ENCODE measurements around the gene NMNAT2.

The NMNAT2 gene

DNA sequence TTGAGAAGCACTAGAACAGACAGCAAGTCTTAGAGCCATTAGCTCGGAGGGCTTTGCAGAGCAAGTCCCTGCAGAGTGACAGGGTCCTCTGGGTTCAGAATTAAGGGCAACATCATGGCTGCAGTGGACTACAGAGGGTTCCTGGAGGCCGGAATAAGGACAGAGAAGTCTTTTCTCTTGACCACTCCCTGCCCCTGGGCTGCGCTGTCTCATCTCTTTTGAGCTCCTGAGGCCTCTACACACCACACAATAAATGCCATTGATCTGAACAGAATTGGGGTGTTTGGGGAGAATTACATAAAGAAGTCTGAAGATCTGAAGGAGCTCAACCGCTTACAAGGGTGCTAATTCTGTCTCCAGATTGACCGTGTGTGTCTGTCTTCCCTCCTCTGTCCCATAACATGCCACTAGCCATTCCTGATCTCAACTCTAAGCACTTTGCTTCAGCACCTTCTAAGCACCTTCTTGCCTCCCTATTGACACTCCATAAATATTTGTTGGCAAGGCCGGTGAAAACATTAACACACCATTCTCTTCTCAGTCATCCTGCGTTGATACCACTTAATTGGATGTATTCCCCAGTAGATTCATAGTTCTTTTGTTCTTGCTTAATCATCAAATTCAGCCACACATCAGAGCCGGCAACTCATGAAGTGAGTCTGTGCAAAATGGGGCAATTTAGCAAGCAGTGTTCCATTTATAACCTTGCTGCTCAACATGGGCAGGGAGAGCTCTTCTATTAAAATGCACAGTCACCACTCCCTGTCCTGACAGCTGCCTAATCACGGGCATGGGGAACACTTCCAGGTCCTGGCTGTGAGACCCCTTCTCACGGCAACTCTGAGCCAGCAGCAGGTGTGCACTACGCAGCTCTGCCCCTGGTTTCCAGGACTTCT lies 49.7 kb downstream of the NMNAT2 start:
- FAIRE-seq, result no peak
- no peak for DNase-seq (ENCODE audit: insufficient read length, low spot score)

DNA sequence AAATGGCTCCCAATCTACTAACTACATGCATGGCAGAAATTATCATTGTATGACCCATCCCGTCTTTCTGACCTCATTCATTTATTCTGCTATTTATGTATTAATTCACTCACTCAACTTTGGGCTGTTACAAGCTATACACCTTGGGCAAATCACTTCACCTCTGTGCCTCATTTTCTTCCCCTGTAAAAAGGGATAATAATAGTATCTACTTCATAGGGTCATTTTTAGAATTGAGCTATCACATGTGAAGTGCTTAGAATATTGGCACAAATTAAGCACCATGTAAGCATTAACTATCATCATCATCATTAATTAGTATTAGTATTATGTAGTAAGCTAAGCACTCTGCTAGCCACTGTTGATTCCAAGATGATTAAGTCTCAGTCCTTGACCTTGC lies 52.1 kb downstream of the NMNAT2 start:
- DNase-seq (ENCODE audit: insufficient read length, low spot score) (no peak), FAIRE-seq (no peak)

DNA sequence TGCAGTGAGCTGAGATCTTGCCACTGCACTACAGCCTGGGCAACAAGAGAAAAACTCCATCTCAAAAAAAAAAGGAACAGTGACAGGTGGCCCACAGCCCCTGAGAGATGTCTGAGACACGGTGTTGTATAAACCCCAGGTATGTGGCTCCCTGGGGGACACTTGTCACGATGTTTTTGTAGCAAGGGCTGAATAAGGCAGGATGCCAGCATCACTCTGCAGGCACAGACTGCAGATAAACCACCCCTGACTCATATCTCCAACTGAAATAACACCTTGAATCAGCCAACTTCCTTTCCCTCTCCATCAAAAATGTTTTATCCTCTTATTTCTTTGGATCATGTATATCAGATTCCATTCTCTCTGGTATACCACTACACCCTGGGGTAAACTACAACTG lies 52.5 kb downstream of the NMNAT2 start:
- DNase-seq (ENCODE audit: insufficient read length, low spot score) (no peak), FAIRE-seq (no peak)

DNA sequence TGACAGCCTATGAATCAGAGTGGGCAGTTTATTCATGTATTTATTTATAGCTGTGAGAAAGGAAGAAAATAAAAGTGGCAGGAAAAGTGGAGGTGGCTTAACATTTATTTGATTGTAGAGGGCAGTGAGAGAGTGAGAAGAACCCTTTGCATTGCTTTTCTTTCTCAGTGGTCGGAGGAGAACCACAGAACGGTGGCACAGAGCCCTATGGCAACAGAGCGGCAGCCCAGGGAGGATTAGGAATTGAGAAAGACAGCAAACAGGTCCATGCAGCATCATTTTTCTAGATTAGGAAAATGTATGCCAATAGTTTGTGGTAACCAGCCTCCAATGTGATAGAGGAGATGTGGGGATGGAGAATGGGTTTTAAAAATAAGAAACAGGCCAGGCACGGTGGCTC lies 53.1 kb downstream of the NMNAT2 start:
- no peak for FAIRE-seq

DNA sequence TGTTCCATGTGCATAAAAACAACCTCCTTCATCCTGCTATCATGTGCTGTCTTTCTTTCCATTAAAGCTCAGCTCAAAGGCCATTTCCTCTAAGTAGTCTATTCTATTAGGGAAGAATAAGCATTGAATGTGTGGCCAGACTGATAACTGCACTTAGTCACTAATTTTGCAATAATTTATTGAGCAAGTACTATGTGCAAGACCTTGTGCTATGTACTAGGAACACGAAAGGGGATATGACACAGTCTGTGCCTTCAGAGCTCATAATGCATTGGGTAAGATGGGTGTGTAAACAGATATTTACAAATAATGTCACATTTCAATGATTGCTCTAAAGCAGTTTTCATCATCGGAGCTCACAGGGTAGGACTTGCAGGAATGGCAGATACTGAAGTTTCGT lies 54.2 kb downstream of the NMNAT2 start:
- no peak for DNase-seq (ENCODE audit: insufficient read length, low spot score)
- no peak for FAIRE-seq

More for the DNA sequence above, 53.1 kb downstream of the NMNAT2 start:
- DNase-seq (ENCODE audit: insufficient read length, low spot score), result no peak

DNA sequence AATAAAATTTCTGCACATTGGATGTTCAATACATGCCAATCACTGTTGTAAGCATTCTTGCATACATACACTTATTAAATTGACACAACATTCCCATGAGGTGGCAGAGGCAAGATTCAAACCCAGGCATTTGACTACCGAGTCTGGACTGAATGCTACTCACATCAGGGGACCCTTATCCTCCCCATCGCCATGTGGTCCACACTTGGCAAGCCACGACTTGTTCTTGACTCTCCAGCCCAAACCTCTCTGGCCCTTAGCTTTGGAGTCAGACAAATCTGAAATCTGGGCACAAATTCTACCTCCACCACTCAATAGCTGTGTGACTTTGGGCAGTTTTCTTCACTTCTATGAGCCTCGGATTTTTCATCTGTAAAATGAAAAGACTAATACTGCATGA lies 57.1 kb downstream of the NMNAT2 start:
- FAIRE-seq (no peak), DNase-seq (ENCODE audit: insufficient read length, low spot score) (no peak)

DNA sequence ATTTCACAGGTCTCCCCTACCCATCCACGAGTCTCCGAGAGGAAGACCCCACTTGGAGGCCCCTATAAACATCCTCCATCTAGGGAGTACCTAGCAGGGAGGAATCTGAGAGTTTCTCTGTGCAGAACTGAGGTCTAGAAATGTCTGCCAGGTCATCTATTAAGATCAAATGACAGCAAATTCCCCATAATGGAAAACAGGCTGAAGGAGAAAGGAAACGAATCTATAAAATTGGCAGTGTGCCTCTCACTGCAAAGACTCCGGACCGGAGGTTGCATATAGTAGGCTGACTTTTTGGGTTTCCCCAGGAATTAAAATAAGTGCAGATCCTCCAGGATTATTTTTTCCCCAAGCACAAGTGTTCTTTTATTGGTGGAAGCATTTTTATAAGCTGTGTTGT lies 57.7 kb downstream of the NMNAT2 start:
- no peak for FAIRE-seq
- no peak for DNase-seq (ENCODE audit: insufficient read length, low spot score)

DNA sequence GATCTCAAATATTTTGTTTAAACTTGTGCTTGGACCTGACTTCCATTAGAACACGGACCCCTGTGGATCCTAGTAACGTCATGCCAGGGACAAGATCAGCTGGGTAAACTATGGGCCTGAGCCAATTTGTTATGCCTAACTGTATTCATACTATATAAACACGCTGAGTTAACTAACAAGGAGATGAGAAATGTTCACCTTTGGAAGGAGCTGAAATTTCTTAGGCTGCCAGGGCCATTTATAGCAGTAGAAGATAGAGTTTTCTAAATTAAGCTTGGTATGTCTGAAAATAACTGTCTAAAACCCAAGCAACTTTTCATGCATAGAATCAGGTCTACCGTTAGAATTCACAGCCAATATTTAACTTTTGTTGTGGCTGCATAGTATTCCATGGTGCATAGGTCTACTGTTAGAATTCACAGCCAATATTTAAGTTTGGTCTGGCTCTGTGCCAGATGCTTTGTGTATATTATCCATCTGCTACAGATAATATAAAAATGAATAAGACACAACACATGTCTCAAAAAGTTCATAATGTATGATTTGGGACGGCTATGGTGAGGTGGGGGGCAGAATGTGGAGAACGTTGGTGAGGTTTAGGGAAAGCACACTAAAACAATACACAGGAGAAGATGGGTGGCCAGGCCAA lies 61.5 kb downstream of the NMNAT2 start:
- no peak for FAIRE-seq

DNA sequence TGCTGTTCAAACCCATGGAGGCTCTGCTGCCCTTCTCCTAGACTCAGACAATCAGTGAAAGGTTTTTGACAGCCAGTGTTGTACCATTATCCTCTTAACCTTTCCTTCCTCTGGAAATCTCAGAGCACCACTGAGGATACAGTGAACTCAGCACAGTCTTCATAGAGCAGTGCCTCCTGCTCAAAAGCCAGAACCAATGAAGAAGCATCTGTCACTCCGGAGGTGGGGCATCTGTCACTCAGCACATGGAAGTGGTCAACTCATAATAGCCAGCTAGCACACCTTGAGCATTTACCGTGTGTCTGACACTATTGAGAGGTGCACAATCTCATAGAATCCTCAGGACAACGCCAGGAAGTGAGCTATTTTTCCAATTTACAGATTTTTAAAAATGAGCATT lies 62.4 kb downstream of the NMNAT2 start:
- no peak for FAIRE-seq
- no peak for DNase-seq (ENCODE audit: insufficient read length, low spot score)

More for the DNA sequence above, 61.5 kb downstream of the NMNAT2 start:
- DNase-seq (ENCODE audit: insufficient read length, low spot score), result no peak

DNA sequence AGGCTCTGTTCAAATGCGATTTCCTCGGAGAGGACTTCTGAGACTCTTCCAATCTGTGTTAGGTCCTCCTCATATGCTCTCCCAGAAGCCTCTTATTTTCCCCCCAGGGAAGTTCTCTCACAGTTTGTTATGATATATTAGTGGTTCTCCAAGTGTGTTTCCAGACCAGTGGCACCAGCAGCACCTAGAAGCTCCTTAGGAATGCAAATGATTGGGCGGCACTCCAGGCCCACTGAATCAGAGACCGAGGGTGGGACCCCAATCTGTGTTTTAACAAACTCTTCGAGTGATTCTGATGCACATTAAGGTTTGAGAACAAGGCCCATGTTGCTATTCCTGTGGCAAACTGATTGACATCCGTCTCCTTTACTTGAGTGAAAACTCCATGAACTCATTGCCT lies 63.0 kb downstream of the NMNAT2 start:
- DNase-seq (ENCODE audit: insufficient read length, low spot score), result no peak
- FAIRE-seq, result no peak

DNA sequence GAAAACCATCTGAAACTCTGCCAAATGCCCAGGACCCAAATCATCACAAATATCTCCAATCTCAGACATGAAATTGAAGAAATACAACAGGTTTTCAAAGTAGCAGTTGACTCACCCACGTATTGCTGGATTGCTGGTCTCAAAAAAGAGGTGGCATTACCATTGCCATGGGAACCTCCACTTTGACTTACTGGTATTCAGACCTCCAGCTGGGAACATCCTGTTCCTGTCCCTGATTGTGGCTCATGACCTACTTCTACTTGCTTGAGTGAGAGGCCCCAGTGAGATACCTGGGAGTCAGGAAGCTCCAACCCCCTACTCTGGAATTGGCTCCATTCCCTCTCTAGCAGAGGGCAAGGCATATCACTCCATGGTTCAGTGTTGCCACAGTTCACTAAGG lies 64.6 kb downstream of the NMNAT2 start:
- DNase-seq (ENCODE audit: insufficient read length, low spot score) (no peak), FAIRE-seq (no peak)

DNA sequence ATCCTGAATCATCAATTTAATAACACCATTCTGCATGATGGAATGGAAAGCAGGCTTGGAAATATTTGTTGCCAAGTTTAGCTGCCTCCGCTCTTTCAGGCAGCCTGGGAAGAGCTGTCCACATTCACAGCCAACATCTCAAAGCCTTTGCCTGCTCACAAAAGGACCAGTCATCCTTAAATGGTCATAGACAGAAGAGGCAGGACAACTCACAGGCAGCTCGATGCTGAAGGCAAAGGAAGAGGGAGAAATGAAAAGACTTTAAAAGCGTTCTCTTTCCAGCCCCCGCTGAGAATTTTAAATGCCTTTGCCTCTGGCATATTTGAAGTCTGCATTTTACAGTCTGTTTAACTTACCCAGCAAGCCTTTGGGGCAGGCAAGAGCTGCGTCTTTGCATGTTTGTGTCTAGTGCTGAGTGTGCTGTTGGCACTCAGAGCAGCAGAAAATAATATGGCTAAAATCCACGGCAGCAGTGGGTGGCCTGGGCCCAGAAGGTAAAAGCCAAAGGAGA lies 68.9 kb downstream of the NMNAT2 start:
- FAIRE-seq (no peak), DNase-seq (ENCODE audit: insufficient read length, low spot score) (no peak)

DNA sequence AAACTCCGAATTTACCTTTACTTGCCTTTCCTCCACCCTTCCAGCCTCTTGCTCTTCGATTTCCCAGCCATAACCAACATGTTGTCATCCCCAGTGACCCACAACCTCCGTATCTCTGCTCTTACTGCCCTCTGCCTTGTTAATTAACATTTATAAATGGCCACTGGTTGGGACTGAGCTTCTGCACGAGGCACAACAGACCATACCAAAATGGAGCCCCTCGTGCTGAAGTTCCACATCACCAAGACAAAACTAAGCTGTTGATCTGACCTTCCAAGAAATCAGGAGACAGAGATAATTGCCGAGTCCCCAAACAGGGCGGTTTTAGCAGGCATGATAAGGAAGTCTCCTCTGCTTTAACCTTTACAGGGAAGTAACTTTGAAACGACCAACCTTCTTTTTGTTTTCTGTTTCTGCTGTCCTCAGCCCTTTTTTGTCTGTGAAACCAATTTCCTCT lies 71.9 kb downstream of the NMNAT2 start:
- no peak for DNase-seq (ENCODE audit: insufficient read length, low spot score)

DNA sequence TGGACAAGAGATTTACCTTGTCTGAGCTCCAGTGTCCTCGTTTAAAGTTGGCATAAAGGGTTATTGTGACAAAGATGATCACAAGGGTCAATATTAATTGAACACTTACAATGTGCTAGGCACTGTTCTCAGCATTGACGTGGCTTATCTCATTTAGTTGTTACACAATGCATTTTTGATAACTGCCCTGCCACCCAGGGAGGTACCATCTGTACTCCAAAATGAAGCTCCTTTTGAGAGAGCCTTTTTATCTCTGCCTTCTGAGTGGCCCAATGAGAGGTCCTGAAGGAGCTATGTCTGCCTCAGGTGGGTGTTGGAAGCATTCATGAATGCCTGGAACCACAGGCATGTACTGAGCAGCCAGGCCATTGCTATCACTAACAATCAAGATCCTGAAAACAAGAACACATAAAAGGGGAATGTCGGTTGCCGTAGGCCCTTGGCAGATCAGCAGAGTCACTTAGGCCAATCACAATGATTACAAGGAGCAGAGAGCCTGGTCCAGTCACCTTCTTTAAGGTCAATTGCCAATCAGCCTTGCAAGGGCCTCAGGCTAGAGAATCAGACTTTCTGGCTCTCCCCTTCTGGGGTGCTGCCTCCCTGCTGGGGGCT lies 78.5 kb downstream of the NMNAT2 start:
- no peak for DNase-seq (ENCODE audit: insufficient read length, low spot score)
- no peak for FAIRE-seq

More for the DNA sequence above, 71.9 kb downstream of the NMNAT2 start:
- FAIRE-seq, result no peak

DNA sequence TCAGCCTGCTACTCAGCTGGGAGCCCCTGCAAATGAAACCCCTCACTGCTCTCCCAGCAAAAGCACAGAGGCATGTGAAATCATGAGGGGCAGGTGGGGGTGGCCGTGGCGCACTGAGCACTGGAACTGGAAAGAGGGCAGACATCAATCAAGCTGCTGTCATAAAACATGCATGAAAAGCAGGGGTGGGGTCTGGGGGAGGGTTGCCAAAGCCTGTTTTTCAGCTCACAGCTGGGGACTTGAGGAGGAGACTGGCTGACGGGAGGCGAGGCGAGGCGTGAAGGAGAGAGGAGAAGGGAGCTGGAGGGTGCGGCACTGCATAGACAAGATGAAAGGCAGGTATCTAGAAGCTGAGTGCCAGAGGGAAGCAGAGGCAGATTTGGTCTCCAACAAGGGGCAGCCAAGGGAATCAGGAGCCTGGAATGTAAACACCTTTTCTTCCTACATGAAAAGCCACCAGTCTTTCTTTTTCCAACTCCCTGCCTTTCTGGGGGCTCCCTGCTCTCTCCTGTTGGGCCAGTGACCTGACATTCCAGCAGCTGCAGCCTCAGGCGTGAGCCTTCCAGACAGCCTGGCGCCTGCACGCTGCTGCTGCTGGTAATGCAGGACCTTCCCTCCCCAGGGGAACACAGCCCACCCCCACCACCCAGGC lies 87.0 kb downstream of the NMNAT2 start:
- DNase-seq (ENCODE audit: insufficient read length, low spot score) (no peak), FAIRE-seq (no peak)

DNA sequence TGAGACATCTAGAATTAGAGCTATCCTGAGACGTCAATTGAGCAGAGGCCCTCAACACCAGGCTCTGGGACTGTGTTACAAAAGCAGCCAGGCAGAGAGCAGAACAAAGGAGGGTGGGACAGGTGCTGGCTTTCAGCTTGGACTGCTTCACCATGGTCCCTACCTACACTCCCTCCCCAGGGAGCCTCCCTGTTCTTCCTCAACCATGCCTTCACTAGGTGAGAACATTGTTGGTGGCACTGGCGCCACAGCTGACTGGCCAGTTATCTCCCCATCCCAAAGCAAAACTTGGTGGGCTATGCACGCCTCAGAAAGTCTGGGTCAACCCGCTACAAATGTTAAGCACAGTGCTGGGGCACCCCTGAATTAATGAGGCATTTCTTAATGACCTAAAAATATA lies 87.8 kb downstream of the NMNAT2 start:
- FAIRE-seq (no peak), DNase-seq (ENCODE audit: insufficient read length, low spot score) (no peak)

DNA sequence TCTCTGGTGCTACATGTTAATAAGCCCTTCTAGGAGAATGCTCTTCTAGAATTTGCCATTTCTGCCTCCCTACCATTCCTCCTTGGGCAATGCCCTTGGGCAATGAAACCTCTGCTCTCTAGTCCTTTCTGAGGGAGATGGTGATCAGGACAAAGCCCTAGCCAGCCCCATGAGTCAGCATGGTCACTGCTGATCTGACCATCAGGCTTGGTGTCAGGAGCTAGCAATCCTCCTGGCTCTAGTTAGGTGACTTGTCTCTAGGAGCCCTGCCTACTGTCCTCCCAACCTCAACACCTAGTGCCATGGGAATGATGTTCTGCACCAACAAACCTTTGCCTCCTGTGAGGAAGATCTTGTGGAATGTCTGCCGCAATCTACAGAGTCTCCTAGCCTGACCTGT lies 89.8 kb downstream of the NMNAT2 start:
- FAIRE-seq, result no peak
- DNase-seq (ENCODE audit: insufficient read length, low spot score), result no peak

DNA sequence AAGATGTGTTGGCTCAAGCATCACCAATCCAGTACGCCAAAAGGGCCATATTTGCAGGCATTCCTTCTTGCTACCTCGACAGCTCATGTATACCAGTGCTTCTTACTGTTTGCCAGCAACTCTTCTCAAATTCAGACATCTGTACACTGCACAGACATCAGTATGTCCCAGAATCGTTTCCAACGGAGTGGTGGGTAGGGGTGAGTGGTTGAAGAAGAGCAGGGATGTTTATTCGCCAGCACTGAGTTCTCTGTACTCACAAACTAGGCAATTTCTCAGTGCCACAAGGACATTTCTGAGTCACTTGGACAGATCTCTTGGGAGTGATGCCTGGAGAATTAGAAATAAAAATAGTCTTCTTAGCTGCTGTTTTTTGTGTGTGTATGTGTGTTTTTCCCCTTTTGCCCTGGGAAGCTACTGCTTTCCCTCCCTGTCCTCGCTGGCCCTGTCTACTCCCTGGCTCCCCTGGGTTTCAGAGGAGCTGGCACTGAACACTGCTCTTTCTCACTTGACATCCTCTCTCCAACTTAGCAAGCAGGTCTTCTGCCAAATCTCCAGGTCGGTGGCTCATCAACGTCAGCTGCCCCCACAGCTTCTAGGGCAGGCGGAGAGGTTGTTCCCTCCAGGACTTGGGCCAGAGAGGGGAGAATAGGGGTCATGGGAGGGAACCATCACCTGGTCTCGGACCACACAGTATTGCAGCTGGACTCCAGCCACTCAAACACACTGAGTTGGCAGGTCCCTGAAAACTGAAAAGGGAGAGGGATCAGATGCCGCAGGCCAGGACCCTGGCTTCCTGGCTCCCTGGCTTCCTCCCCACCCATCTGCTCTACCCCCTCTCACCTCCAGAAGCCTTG lies 90.5 kb downstream of the NMNAT2 start:
- DNase-seq (ENCODE audit: insufficient read length, low spot score), result no peak

DNA sequence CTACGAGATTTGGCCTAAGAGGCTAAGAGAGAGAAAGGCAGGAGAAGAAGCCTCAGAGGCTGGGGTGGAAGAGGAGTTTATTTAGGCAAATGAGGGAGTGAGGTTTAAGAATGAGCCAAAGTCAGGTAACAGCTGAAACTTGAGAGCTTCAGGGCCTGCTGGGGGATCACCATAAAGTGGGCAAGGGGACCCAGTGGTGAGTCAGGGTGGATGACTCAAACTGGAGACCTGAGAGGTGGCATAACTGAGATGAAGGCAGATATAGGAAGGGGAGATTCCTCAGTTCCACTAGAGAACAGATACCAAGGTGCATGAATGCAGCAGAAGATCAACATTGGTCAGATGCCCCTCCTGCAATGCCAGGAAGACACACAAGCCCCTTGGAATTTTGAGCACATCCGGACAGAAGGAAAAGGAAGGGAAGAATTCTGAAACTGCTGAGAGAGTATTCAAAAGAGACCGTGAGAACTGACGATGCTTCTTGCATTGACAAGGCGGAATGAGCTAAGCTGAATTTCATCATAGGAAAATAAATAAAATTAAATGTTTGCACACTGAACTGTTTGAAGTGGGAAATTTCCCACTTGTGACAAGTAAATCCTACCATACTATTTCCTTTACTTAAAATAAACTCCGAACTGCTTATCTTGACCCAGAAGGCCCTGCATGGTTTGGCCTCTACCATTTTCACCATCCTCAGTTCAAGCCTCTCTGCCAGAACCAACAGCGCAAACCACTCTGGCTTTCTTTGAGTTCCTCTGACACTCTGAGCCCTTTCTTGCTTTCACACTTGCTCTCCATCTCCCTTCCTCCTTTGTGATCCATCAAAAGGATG lies 94.1 kb downstream of the NMNAT2 start:
- no peak for DNase-seq (ENCODE audit: insufficient read length, low spot score)

More for the DNA sequence above, 90.5 kb downstream of the NMNAT2 start:
- no peak for FAIRE-seq

More for the DNA sequence above, 94.1 kb downstream of the NMNAT2 start:
- no peak for FAIRE-seq

Data from GM19239 (cell line).